ENCODE results near the gene FABP1.

- no peak for TF ChIP-seq CTCF (conservative IDR thresholded peaks at IDR 0.05; ENCODE audit: low read depth, low read length)
- TF ChIP-seq EZH2 (IDR thresholded peaks at IDR 0.05; ENCODE audit: borderline replicate concordance, low read depth, low read length, poor library complexity, severe bottlenecking), result no peak
Observed at GRCh38 chr2:88082781-88083180, 45.1 kb downstream of the FABP1 start.
